ENCODE data around the gene ATP5F1A. TPM values are rescaled to one million over a fixed set of nuclear protein-coding genes. Genes with fewer than 3 reads are reported as not detected.
A peak's percentile ranks its signal among the peaks of the same experiment; 100 is the strongest.
"Not testable (repeated sequence)": the region's sequence is repeated elsewhere in the genome, so short reads cannot be mapped to it uniquely, and the experiment has no call there.

ATP5F1A gene
- total RNA-seq, 3 donors from 2014 or later, result 357 to 408 (median 391) TPM

- H3K4me3 ChIP-seq, result peak overlapping the region; percentile 88 to 99 (median 96)
- no peak for TF ChIP-seq POLR2AphosphoS5 (IDR thresholded peaks at IDR 0.05)
- intact Hi-C loops (cut with DNase I; ENCODE audit: low total_unique reads), result no loop called here
- no peaks in the 10 kb centered on the region for H3K9me3 ChIP-seq
- peaks cover 0 to 7% of the 10 kb centered on the region in 2 donors for H3K4me1 ChIP-seq
- no peaks in the 10 kb centered on the region for H3K27me3 ChIP-seq
- H3K36me3 ChIP-seq, result no peaks in the 10 kb centered on the region
- peak overlapping the region; percentile 86 to 93 for H3K27ac ChIP-seq
- no peak for DNase-seq (ENCODE audit: low spot score in 2 of 2)
Measured at GRCh38 chr18:46096651-46097300, 1.3 kb downstream of the ATP5F1A start.

DNA sequence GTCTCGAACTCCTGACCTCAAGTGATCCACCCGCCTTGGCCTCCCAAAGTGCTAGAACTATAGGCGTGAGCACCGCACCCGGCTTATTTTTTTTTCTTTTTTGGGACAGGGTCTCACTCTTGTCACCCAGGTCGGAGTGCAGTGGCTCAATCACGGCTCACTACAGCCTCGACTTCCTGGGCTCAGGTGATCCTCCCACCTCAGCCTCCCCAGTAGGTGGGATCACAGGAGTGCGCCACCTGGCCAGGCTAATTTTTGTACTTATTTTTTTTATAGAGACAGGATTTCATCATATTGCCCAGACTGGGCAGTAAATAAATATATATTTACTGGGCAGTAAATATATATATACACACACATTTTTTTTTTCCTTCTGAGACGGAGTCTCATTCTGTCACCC, 2.6 kb downstream of the ATP5F1A start:
- no peak for DNase-seq (ENCODE audit: low spot score in 2 of 2)
- Histone ChIP-seq H3K27ac (no peak overlapping the region), H3K4me1 (peaks cover 0 to 7% of the 10 kb centered on the region in 2 donors), H3K27me3 (no peaks in the 10 kb centered on the region), H3K36me3 (no peaks in the 10 kb centered on the region), H3K4me3 (peak overlapping the region in 1 of 3 donors; percentile 46), H3K9me3 (no peaks in the 10 kb centered on the region)
- TF ChIP-seq POLR2AphosphoS5 (IDR thresholded peaks at IDR 0.05) (no peak), POLR2A (IDR thresholded peaks at IDR 0.05) (no peak)
- TF ChIP-seq, protein P1, sequence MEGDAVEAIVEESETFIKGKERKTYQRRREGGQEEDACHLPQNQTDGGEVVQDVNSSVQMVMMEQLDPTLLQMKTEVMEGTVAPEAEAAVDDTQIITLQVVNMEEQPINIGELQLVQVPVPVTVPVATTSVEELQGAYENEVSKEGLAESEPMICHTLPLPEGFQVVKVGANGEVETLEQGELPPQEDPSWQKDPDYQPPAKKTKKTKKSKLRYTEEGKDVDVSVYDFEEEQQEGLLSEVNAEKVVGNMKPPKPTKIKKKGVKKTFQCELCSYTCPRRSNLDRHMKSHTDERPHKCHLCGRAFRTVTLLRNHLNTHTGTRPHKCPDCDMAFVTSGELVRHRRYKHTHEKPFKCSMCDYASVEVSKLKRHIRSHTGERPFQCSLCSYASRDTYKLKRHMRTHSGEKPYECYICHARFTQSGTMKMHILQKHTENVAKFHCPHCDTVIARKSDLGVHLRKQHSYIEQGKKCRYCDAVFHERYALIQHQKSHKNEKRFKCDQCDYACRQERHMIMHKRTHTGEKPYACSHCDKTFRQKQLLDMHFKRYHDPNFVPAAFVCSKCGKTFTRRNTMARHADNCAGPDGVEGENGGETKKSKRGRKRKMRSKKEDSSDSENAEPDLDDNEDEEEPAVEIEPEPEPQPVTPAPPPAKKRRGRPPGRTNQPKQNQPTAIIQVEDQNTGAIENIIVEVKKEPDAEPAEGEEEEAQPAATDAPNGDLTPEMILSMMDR (IDR thresholded peaks at IDR 0.05), result no peak
- intact Hi-C loops (cut with DNase I; ENCODE audit: low total_unique reads), result no loop called here

DNA sequence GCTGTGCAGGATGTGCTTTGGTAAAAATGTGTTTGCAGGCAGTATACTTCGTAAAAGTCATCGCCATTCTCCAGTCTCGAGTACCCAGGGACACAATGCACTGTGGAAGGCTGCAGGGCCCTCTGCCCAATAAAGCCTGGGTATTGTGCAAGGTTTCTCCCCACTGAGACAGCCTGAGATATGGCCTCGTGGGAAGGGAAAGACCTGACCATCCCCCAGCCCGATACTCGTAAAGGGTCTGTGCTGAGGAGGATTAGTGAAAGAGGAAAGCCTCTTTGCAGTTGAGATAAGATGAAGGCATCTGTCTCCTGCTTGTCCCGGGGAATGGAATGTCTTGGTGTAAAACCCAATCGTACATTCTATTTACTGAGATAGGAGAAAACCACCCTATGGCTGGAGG, 9.6 kb downstream of the ATP5F1A start:
- H3K9me3 ChIP-seq; H3K4me1 ChIP-seq; H3K27ac ChIP-seq; DNase-seq (ENCODE audit: low spot score in 2 of 2); intact Hi-C loops (cut with DNase I; ENCODE audit: low total_unique reads); H3K4me3 ChIP-seq; H3K27me3 ChIP-seq: not testable (repeated sequence)
- H3K36me3 ChIP-seq, result peaks cover 20% of the 10 kb centered on the region

DNA sequence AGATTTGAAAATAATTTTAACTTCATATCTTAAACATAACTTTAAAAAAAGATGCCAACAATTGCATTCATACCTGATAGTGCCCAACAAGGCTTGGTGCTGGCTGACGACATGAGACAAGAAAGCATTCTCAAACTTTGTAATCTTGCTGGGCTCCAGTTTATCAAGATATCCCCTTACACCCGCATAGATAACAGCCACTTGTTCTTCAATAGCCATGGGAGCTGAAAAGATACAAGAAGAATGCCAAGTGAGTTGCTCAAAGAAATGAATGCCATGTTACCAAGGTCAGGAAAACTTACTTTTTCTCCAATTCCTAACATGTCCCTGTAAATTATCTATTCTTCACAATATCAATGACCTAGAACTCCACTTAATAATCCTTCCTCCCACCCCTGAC, 13.7 kb downstream of the ATP5F1A start:
- H3K36me3 ChIP-seq, result peaks cover 29% of the 10 kb centered on the region
- H3K27me3 ChIP-seq, result no peaks in the 10 kb centered on the region
- DNase-seq (ENCODE audit: low spot score in 2 of 2), result no peak
- H3K4me1 ChIP-seq, result no peaks in the 10 kb centered on the region
- no peak overlapping the region for H3K27ac ChIP-seq
- H3K9me3 ChIP-seq, result no peaks in the 10 kb centered on the region
- H3K4me3 ChIP-seq, result no peak overlapping the region
- intact Hi-C loops (cut with DNase I; ENCODE audit: low total_unique reads), result no loop called here
- TF ChIP-seq POLR2AphosphoS5 (IDR thresholded peaks at IDR 0.05), result no peak

- Histone ChIP-seq H3K27me3 (no peaks in the 10 kb centered on the region), H3K4me3 (no peak overlapping the region), H3K27ac (no peak overlapping the region), H3K4me1 (no peaks in the 10 kb centered on the region), H3K9me3 (no peaks in the 10 kb centered on the region), H3K36me3 (peaks cover 12% of the 10 kb centered on the region)
- no peak for DNase-seq (ENCODE audit: low spot score in 2 of 2)
- no peak for TF ChIP-seq POLR2AphosphoS5 (IDR thresholded peaks at IDR 0.05)
- TF ChIP-seq, protein P1 (IDR thresholded peaks at IDR 0.05), result no peak
- TF ChIP-seq POLR2A (IDR thresholded peaks at IDR 0.05), result no peak
- intact Hi-C loops (cut with DNase I; ENCODE audit: low total_unique reads), result no loop called here
Measured at GRCh38 chr18:46080156-46080555, 17.9 kb downstream of the ATP5F1A start.

GRCh38 chr18:46079336-46079735, 18.8 kb downstream of the ATP5F1A start:
- H3K4me1 ChIP-seq, result no peaks in the 10 kb centered on the region
- no peak for DNase-seq (ENCODE audit: low spot score in 2 of 2)
- intact Hi-C loops (cut with DNase I; ENCODE audit: low total_unique reads), result no loop called here
- H3K27me3 ChIP-seq, result no peaks in the 10 kb centered on the region
- H3K4me3 ChIP-seq, result no peak overlapping the region
- H3K27ac ChIP-seq, result no peak overlapping the region
- H3K36me3 ChIP-seq, result peaks cover 12% of the 10 kb centered on the region
- no peaks in the 10 kb centered on the region for H3K9me3 ChIP-seq
- TF ChIP-seq POLR2AphosphoS5 (IDR thresholded peaks at IDR 0.05), result no peak
- no peak for TF ChIP-seq POLR2A (IDR thresholded peaks at IDR 0.05)
- TF ChIP-seq, protein P1 (IDR thresholded peaks at IDR 0.05), result no peak

All from breast epithelium (tissue), 4 donors.